Measurements from ENCODE around the gene IDH1.
A peak's percentile ranks its signal among the peaks of the same experiment; 100 is the strongest.
"Not testable (repeated sequence)": the region's sequence is repeated elsewhere in the genome, so short reads cannot be mapped to it uniquely, and the experiment has no call there.

IDH1 gene

DNA sequence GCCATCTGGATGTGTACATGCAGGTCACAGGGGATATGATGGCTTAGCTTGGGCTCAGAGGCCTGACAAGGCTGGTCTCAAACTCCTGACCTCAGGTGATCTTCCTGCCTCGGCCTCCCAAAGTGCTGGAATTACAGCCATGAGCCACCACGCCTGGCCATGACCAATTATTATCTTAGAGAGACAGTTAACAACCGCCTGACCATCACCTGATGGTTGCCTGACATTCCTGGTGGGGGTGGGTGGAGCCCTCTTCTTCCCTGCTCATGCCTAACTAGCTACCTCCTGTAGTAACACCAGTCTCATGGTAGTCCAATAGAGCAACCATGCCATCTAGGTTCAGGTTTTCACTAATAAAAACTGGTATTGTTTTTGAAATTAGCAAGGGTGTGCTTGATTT lies 33.0 kb downstream of the IDH1 start:
- not testable (repeated sequence) for DNase-seq (ENCODE audit: low spot score)

DNA sequence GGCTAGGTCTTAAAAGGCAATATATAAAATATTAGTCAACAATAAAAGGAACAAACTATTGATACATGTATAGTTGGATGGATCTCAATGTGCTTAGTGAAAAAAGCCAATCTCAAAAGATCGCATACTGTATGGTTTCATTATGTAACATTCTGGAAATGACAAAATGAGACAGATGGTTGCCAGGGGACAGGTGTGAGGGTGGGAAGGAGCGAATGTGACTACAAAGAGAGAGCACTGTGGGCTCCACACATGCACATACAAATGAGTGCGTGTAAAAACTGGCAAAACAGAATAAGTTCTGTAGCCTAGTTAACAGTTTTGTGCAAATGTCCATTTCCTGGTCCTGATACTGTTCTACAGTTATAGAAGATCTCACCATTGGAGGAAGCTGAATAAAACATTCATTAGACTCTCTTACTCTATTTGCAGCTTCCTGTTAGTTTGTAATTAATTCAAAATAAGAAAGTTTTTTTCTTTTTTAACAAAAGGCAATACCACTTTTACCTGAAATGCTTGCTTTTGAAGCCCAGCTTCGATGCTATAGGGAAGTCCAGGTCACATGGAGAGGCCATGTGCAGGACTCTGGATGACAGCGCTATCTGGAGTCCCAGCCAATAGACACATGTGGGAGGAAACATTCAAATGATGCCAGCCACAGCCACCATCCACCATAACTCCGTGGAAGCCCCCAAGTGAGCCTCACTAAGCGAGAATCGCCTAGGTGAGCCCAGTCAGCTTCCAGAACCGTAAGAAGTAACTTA lies 44.0 kb downstream of the IDH1 start:
- DNase-seq (ENCODE audit: low spot score) = peak; percentile 41

DNA sequence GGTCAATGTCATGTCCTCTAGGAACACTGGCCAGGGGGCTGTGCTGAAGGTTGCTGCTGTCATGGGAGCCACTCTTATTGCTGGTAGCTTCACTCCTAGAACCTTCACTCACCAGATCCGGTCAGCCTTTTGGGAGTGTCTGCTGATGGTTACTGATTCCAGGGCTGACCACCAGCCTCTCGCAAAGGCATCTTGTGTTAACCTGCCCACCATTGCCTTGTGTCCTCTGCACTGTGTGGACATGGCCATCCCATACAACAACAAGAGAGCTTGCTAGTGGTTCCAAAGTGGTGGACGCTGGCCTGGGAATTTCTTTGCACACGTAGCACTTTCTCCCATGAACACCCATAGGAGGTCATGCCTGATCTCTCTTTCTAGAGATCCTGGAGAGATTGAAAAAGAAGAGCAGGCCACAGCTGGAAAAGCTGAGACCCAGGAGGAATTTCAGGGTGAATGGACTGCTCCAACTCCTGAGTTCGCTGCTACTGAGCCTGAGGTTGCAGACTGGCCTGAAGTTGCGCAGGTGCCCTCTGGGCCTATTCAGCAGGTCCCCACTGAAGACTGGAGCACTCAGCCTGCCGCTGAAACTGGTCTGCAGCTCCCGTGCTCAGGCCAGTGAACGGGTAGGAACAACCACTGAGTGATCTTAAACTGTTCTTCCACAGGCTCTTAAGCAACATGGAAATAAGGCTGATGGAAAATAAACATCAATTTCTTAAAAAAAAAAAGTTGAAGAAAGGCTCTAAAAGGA lies 46.4 kb downstream of the IDH1 start:
- DNase-seq (ENCODE audit: low spot score) = no peak

DNA sequence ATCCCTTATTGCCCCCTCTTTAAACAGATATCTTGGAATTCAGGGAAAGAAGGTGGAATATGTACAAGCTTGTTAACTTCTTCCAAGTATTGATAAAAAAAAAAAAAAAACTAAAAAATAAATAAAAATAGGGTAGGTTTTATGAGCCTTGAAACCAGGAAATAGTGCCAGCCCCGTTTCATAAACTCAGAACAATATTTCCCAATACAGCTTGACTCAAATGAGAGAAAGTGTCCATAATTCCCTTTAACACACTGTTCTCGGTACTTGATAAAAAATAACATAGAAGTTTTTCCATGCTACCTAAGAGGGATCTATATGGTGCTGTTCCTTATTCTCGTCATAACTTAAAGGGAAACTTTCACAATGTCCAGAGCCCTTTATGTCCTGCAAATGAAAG lies 47.1 kb downstream of the IDH1 start:
- DNase-seq (ENCODE audit: low spot score) = no peak

DNA sequence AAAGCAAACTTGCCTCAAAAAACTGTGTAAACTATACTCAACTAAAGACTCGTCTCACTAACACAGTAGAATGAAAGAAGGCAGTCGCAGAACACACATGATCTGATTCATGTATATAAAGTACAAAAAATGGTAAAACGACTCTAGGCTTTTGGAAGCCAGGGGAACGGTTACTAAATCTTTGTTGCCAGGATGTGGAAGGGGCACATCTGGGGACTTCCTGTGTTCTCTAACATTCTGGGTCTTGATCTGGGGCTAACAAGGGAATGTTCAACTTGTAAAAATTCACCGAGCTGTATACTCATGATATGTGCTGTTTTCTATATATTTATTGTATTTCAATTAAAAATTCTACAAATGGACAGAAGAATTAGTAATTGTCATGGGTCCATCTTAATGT lies 50.7 kb downstream of the IDH1 start:
- DNase-seq (ENCODE audit: low spot score) = no peak

DNA sequence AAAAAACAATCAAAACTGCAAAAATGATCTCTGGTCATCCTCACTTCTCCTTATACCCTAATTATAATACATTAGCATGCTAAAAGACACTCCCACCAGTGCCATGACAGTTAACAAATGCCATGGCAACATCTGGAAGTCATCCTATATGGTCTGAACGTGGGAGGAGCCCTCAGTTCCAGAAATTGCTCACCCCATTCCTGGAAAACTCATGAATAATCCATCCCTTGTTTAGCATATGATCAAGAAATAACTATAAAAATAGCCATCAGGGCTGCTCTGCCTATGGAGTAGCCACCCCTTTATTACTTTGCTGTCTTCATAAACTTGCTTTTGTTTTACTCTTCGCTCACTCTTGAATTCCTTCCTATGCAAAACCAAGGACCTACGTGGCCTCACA lies 59.3 kb downstream of the IDH1 start:
- no peak for DNase-seq (ENCODE audit: low spot score)

DNA sequence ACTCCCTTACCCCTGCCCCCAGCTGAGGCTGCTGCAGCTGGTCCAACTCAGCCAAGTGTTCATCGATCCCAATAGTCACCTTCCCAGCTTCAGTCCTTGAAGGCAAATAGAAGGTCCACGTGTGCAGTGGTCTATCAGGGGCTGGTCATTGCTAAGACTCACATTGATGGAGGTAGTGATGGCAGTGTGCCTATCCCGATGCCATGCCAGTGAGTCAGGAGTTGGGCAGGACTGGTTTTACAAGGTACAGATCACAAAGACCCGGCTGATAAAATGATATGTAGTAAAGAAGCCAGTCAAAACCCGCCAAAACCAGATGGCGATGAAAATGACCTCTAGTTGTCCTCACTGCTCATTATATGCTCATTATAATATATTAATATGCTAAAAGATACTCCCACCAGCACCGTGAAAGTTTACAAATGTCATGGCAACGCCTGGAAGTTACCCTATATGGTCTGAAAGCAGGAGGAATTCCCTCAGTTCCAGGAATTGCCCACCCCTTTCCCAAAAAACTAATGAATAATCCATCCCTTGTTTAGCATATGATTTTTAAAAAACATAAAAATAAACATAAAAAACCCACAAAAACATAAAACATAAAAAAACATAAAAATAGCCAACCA lies 62.1 kb downstream of the IDH1 start:
- DNase-seq (ENCODE audit: low spot score) = no peak

DNA sequence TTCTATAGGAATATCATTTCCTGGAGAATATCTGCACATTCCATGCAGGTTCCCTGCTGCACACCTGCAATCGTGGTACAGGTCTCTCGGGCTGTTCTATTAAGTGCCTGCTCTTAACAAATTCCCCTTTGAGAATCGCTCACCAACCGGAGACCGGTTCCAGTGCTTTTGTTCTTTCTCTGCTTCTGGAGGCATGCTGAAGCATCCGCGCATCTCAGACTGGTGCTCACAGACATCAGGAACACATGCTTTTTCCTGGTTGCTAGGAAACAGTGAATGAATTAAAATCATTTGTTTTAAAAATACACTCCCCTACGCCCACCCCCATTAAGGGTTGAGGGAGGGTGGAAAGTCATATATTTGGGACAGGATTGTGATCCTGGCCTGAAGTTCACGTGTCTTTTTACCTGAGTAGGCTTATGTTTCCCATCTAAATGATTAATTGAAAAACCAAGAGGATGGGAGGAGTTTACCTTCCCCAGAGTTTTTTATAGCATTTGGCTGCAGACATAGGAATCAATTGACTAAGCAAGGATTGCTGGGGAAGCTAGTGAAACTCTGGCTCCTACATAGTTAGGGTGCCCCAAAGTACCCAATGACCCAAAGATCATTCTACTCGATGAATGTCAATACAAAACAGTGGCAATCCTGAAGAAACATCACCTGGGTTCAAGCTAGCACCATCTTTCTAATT lies 64.9 kb downstream of the IDH1 start, which contains the start of gene C2orf80:
Gene C2orf80 (minus strand): TSS at position 221 of the 694 bp plus-strand sequence. CDS start 3,044 bp downstream, outside the sequence.
- peak; percentile 68 for DNase-seq (ENCODE audit: low spot score)

DNA sequence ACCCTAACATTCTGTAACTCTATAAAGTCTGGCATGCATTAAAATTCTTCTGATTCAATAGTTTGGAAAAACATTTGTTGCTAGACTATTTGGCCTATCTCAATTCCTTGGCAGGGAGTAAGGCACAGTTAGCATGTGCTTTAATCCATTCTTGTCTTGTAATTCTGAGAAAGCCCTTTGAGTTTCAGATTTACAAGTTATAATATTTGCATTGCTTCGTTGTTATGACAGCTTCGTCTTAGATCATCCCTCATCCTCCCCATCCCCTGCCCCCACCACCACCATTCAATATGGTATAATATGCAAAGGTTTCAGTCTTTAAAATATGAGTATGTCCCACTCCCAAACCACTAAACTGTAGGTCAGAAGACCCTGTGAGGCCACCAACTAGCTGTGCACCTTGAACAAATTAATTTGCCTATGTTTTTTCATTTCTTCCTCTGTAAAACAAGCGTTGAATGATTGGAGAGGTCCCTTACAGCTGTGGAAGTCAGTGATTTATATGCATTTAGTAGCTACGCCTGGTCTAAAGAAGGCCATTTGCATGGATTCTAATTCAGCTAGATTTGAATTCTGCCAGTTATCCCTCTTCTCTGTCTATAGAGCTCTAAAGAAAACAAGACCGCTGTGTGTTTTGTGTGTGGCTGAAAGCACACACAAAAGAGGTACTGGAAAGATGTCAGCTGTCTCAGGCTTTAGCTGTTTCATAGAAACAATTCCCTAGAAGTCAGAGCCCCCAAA lies 65.6 kb downstream of the IDH1 start:
- no peak for DNase-seq (ENCODE audit: low spot score)

DNA sequence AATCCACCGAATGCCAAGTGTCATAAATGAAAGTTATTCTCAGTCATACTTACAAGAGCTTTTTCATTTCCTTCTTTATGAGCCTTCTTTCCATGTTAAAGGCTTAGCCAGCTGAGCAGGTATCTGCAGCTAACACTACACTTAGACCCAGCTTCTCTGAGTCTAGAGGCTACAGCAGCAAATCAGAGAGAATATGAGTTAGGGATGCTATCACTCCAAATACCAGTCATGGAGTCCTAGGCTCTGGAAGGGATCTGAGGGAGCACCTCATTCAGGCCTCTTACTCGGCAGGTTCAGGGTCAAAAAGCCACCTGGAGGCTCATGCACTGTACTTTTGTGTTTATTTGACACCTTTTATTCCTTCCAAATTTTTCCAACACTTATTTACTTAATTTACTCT lies 68.0 kb downstream of the IDH1 start:
- DNase-seq (ENCODE audit: low spot score) = peak; percentile 43

DNA sequence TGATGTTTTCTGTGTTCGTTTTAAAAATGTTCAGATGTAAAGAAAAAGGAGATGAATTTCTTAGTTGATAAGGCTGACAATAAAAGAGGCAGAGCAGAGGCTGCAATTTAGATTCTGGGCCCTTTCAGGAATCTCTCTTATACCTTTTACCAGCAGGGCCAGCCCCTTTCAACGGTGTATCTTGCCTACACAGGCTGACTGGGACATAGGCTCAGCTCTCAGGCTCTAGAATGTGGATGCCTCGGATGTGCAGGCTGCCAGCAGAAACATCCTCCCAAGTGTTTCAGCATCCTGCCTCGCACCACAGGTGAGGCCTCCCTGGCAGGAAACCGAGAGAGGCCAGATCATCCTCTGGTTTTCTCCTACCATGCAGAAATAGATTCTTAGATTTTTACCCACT lies 68.4 kb downstream of the IDH1 start:
- peak; percentile 19 for DNase-seq (ENCODE audit: low spot score)
